ENCODE results near the gene CARHSP1. TPM values are rescaled to one million over a fixed set of nuclear protein-coding genes. Genes with fewer than 3 reads are reported as not detected.

Gene CARHSP1
- total RNA-seq, 1 experiment from 2014 or later, result 104 TPM

GRCh38 chr16:8867216-8867931 lies 1.4 kb downstream of the CARHSP1 start:
- H3K27me3 Mint-ChIP-seq (ENCODE audit: unreplicated experiment), result no peaks in the 10 kb centered on the region
- peaks cover 77% of the 10 kb centered on the region for H3K4me1 Mint-ChIP-seq (ENCODE audit: low read depth, unreplicated experiment)
- no TSS peak for BruUV-seq (replicated peaks)
- H3K9me3 Mint-ChIP-seq (ENCODE audit: low read depth, unreplicated experiment), result no peaks in the 10 kb centered on the region
- TF ChIP-seq, protein P1, sequence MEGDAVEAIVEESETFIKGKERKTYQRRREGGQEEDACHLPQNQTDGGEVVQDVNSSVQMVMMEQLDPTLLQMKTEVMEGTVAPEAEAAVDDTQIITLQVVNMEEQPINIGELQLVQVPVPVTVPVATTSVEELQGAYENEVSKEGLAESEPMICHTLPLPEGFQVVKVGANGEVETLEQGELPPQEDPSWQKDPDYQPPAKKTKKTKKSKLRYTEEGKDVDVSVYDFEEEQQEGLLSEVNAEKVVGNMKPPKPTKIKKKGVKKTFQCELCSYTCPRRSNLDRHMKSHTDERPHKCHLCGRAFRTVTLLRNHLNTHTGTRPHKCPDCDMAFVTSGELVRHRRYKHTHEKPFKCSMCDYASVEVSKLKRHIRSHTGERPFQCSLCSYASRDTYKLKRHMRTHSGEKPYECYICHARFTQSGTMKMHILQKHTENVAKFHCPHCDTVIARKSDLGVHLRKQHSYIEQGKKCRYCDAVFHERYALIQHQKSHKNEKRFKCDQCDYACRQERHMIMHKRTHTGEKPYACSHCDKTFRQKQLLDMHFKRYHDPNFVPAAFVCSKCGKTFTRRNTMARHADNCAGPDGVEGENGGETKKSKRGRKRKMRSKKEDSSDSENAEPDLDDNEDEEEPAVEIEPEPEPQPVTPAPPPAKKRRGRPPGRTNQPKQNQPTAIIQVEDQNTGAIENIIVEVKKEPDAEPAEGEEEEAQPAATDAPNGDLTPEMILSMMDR (IDR thresholded peaks at IDR 0.05; ENCODE audit: unreplicated experiment), result no peak
- peak overlapping the region; percentile 86 for H3K4me3 Mint-ChIP-seq (ENCODE audit: low read depth, unreplicated experiment)
- DNase-seq, result peak; percentile 64
- H3K27ac Mint-ChIP-seq (ENCODE audit: unreplicated experiment), result peak overlapping the region; percentile 79
- intact Hi-C loops (cut with micrococcal nuclease; ENCODE audit: unreplicated experiment), result no loop called here
- peaks cover 71% of the 10 kb centered on the region for H3K36me3 Mint-ChIP-seq (ENCODE audit: insufficient read depth, unreplicated experiment)
- CTCF ChIA-PET, result interaction anchor here (0.6 to 1.6 kb wide), 4 partner anchors 11 to 69 kb away, joined by 3 to 6 read pairs (median 3); no protein-coding TSS in a partner anchor

DNA sequence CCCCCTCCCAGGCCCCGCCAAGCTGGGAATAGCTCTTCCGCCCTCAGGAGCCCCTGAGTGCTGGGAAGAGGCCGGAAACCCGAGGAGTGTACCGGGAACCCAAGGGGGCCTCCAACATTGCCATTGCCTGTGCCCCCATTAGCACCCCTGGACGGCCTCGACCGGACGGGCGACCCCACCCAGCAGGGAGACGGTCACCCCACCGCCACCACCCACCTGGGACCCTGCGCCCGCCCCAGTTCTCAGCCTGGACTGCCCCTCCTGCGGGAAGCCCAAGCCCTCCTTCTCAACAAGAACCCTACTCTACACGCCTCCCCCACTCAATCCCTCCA lies 2.0 kb downstream of the CARHSP1 start:
- no TSS peak for BruUV-seq (replicated peaks)
- TF ChIP-seq, protein P1 (IDR thresholded peaks at IDR 0.05; ENCODE audit: unreplicated experiment), result no peak
- intact Hi-C loops (cut with micrococcal nuclease; ENCODE audit: unreplicated experiment), result no loop called here
- Mint-ChIP-seq H3K27ac (ENCODE audit: unreplicated experiment) (peak overlapping the region; percentile 79), H3K27me3 (ENCODE audit: unreplicated experiment) (no peaks in the 10 kb centered on the region), H3K4me3 (ENCODE audit: low read depth, unreplicated experiment) (peak overlapping the region; percentile 86), H3K4me1 (ENCODE audit: low read depth, unreplicated experiment) (peaks cover 82% of the 10 kb centered on the region), H3K9me3 (ENCODE audit: low read depth, unreplicated experiment) (no peaks in the 10 kb centered on the region), H3K36me3 (ENCODE audit: insufficient read depth, unreplicated experiment) (peaks cover 76% of the 10 kb centered on the region)
- no peak for DNase-seq
- CTCF ChIA-PET, result interaction anchor here (0.7 to 1.2 kb wide), 2 partner anchors 12 to 69 kb away, joined by 3 read pairs; no protein-coding TSS in a partner anchor

DNA sequence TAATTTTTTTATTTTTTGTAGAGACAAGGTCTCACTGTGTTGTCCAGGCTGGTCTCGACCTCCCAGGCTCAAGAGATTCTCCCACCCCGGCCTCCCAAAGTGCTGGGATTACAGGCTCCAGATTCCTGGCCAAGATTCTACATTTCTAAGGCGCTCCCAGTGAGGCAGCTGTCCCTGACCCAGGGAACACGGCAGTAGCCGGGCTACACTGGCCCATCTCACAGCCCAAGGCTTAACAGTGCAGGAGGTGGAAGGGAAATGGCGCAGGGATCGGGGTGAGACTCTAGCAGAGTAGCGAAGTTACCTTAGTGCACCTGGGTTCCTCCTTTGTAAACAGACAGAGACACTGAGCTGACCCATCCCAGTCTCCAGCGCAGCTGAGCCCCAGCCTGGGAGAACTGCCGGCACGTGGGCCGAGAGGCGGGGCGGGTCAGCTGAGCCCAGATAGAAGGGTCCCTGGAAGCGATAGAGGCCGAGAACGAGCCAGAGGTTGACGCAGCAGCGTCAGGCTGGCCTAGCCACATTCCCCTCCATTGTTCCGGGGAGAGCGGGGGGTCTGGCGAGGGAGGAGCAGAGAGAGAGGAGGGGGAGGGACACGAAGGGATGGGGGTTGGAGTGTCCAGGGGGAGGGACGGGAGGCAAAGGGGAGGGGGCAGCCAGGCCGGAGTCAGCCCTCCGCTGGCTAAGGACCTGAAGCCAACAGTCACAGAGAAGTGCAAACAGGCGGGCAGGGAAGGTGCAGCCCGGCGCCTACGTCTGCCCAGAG lies 2.5 kb downstream of the CARHSP1 start:
- H3K9me3 Mint-ChIP-seq (ENCODE audit: low read depth, unreplicated experiment), result no peaks in the 10 kb centered on the region
- DNase-seq, result peak; percentile 38
- peak overlapping the region; percentile 86 for H3K4me3 Mint-ChIP-seq (ENCODE audit: low read depth, unreplicated experiment)
- peaks cover 86% of the 10 kb centered on the region for H3K4me1 Mint-ChIP-seq (ENCODE audit: low read depth, unreplicated experiment)
- H3K27ac Mint-ChIP-seq (ENCODE audit: unreplicated experiment), result peak overlapping the region; percentile 79
- BruUV-seq (replicated peaks), result no TSS peak
- H3K27me3 Mint-ChIP-seq (ENCODE audit: unreplicated experiment), result no peaks in the 10 kb centered on the region
- CTCF ChIA-PET, result interaction anchor here (1.2 kb wide), 1 partner anchor 70 kb away, joined by 3 read pairs; no protein-coding TSS in a partner anchor
- H3K36me3 Mint-ChIP-seq (ENCODE audit: insufficient read depth, unreplicated experiment), result peaks cover 82% of the 10 kb centered on the region
- TF ChIP-seq, protein P1 (IDR thresholded peaks at IDR 0.05; ENCODE audit: unreplicated experiment), result no peak
- intact Hi-C loops (cut with micrococcal nuclease; ENCODE audit: unreplicated experiment), result no loop called here

- CTCF ChIA-PET, result interaction anchor here (0.9 to 2.4 kb wide), 3 partner anchors 13 to 71 kb away, joined by 3 to 7 read pairs (median 3); no protein-coding TSS in a partner anchor
- Mint-ChIP-seq H3K36me3 (ENCODE audit: insufficient read depth, unreplicated experiment) (peaks cover 92% of the 10 kb centered on the region), H3K27ac (ENCODE audit: unreplicated experiment) (peak overlapping the region; percentile 76), H3K4me3 (ENCODE audit: low read depth, unreplicated experiment) (peak overlapping the region; percentile 31), H3K9me3 (ENCODE audit: low read depth, unreplicated experiment) (no peaks in the 10 kb centered on the region), H3K27me3 (ENCODE audit: unreplicated experiment) (no peaks in the 10 kb centered on the region), H3K4me1 (ENCODE audit: low read depth, unreplicated experiment) (peaks cover 84% of the 10 kb centered on the region)
- no peak for DNase-seq
- intact Hi-C loops (cut with micrococcal nuclease; ENCODE audit: unreplicated experiment), result no loop called here
- TF ChIP-seq, protein P1 (IDR thresholded peaks at IDR 0.05; ENCODE audit: unreplicated experiment), result no peak
- TSS peak; percentile 21 for BruUV-seq (replicated peaks)
Observed at GRCh38 chr16:8865145-8865882, 3.5 kb downstream of the CARHSP1 start.
